ENCODE measurements around the gene MACROD2.

GRCh38 chr20:16000112-16000511 is 2004.8 kb downstream of the MACROD2 start:
- TF ChIP-seq POLR2AphosphoS5 (IDR thresholded peaks at IDR 0.05; ENCODE audit: low read depth, low read length): no peak
- TF ChIP-seq TAF1 (IDR thresholded peaks at IDR 0.05; ENCODE audit: borderline replicate concordance, insufficient read depth, low read length): no peak
- TF ChIP-seq, protein P1, sequence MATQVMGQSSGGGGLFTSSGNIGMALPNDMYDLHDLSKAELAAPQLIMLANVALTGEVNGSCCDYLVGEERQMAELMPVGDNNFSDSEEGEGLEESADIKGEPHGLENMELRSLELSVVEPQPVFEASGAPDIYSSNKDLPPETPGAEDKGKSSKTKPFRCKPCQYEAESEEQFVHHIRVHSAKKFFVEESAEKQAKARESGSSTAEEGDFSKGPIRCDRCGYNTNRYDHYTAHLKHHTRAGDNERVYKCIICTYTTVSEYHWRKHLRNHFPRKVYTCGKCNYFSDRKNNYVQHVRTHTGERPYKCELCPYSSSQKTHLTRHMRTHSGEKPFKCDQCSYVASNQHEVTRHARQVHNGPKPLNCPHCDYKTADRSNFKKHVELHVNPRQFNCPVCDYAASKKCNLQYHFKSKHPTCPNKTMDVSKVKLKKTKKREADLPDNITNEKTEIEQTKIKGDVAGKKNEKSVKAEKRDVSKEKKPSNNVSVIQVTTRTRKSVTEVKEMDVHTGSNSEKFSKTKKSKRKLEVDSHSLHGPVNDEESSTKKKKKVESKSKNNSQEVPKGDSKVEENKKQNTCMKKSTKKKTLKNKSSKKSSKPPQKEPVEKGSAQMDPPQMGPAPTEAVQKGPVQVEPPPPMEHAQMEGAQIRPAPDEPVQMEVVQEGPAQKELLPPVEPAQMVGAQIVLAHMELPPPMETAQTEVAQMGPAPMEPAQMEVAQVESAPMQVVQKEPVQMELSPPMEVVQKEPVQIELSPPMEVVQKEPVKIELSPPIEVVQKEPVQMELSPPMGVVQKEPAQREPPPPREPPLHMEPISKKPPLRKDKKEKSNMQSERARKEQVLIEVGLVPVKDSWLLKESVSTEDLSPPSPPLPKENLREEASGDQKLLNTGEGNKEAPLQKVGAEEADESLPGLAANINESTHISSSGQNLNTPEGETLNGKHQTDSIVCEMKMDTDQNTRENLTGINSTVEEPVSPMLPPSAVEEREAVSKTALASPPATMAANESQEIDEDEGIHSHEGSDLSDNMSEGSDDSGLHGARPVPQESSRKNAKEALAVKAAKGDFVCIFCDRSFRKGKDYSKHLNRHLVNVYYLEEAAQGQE (IDR thresholded peaks at IDR 0.05; ENCODE audit: insufficient read depth in 1 of 2, low read depth in 2 of 2, low read length in 2 of 2): no peak
- no peak for TF ChIP-seq FOXP2 (optimal IDR thresholded peaks at IDR 0.05; ENCODE audit: borderline replicate concordance, extremely low read depth, extremely low read length, insufficient read depth)
